Fibroblast of pulmonary artery (primary cell): Measurements from ENCODE around the gene KIF11.
A peak's percentile ranks its signal among the peaks of the same experiment; 100 is the strongest.

Experiments used
- DNase-seq: peaks from one replicate; pipeline ENCODE4 v3.0.0-alpha.2; 2010; ENCODE audit warnings: low read depth
- H3K4me3 ChIP-seq: replicated peaks from 2 replicates; pipeline ENCODE4 v1.5.1; 2011; ENCODE audit warnings: low read depth, mild to moderate bottlenecking, control low read depth, low read length, moderate library complexity
- TF ChIP-seq, protein P1 (sequence below): IDR thresholded peaks from 2 replicates; pipeline ENCODE4 v1.5.1; 2011; ENCODE audit warnings: mild to moderate bottlenecking, control low read depth, low read length, inconsistent platforms; ENCODE audit errors: missing control alignments

The KIF11 gene

GRCh38 chr10:92691591-92692079, 98.7 kb downstream of the KIF11 start:
- no peak for DNase-seq

DNA sequence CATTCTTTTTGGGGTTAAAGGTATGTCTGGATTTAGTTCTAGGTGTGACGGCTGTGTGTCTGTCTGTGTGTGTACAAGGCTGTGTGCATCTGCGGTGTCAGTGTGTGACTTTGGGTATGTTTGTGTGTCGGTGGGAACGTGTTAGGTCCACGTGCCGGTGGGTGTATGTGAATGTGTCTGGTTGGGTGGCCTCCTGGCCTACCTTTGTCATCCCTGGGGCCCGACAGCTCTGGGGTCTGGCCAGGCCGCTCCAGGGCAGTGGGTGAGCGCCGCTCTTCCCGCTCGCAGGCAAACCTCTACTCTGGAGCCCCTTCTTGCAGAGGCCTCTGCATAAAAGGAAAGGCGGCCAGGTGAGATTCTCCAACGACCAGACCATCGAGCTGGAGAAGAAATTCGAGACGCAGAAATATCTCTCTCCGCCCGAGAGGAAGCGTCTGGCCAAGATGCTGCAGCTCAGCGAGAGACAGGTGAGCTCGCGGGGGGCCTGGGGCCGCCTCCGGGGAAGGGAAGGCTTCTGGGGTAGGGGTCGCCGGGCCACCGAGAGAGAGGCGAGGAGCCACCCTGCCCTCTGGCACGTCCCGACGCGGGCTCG, 99.2 kb downstream of the KIF11 start:
- TF ChIP-seq, protein P1, sequence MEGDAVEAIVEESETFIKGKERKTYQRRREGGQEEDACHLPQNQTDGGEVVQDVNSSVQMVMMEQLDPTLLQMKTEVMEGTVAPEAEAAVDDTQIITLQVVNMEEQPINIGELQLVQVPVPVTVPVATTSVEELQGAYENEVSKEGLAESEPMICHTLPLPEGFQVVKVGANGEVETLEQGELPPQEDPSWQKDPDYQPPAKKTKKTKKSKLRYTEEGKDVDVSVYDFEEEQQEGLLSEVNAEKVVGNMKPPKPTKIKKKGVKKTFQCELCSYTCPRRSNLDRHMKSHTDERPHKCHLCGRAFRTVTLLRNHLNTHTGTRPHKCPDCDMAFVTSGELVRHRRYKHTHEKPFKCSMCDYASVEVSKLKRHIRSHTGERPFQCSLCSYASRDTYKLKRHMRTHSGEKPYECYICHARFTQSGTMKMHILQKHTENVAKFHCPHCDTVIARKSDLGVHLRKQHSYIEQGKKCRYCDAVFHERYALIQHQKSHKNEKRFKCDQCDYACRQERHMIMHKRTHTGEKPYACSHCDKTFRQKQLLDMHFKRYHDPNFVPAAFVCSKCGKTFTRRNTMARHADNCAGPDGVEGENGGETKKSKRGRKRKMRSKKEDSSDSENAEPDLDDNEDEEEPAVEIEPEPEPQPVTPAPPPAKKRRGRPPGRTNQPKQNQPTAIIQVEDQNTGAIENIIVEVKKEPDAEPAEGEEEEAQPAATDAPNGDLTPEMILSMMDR = no peak
- no peak for DNase-seq
- peak overlapping the region; percentile 75 for H3K4me3 ChIP-seq

More at GRCh38 chr10:92691591-92692079, 98.7 kb downstream of the KIF11 start:
- H3K4me3 ChIP-seq = peak overlapping the region; percentile 75
- TF ChIP-seq, protein P1 = no peak

DNA sequence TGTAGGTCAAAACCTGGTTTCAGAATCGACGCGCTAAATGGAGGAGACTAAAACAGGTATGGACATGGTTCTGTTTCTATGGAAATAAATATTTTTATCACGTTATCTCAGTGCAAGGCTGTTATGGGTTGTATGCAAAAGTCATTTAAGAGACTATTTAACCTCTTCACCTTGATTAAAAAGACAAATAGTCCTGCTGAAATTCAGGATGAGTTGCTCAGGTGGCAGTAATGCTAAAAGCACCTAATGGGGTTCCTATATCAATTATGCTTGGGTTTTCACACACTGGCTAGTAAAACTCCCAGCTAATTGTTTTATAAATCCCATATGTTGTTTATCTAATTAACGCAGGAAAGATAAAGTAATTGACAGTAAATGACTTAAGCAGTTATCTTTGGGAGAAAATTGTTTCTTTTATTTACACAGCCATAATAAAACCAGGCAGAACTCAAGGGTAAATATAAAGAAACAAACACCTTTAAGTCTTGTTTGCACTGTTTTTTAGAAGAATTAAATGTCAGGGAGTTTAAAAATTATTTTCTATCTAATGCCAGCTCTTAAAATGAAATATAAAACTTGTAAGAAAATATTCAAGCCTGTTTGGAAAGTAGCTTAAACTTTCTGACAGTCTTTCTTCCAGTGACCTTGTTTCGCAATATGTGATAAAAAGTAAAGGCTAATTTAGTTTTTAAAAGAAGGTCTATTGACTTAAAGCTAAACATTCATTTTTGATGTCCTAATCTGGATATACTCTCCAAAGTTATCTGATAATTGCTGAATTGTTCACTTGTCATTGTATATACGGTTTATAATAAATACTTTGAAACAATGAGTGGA, 100.0 kb downstream of the KIF11 start:
- no peak for DNase-seq
- H3K4me3 ChIP-seq = peak overlapping the region; percentile 75
- TF ChIP-seq, protein P1 = no peak

DNA sequence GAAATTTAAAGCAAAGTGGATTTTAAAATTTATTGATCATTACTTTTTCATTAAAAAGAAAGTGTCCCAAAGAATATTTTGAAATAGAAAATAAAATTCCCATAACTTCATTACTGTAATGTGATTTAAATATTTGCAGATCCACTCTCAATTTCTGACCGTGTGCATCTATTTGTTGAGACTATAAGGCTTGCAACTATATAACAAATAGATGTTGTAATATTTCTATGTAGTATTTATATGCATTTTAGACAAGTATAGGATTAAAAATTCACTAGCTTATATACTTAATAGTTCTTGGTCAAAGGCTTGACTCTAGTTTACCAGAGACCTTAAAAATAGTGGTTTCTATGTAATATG, 100.6 kb downstream of the KIF11 start:
- TF ChIP-seq, protein P1 = no peak
- no peak overlapping the region for H3K4me3 ChIP-seq
- DNase-seq = no peak

DNA sequence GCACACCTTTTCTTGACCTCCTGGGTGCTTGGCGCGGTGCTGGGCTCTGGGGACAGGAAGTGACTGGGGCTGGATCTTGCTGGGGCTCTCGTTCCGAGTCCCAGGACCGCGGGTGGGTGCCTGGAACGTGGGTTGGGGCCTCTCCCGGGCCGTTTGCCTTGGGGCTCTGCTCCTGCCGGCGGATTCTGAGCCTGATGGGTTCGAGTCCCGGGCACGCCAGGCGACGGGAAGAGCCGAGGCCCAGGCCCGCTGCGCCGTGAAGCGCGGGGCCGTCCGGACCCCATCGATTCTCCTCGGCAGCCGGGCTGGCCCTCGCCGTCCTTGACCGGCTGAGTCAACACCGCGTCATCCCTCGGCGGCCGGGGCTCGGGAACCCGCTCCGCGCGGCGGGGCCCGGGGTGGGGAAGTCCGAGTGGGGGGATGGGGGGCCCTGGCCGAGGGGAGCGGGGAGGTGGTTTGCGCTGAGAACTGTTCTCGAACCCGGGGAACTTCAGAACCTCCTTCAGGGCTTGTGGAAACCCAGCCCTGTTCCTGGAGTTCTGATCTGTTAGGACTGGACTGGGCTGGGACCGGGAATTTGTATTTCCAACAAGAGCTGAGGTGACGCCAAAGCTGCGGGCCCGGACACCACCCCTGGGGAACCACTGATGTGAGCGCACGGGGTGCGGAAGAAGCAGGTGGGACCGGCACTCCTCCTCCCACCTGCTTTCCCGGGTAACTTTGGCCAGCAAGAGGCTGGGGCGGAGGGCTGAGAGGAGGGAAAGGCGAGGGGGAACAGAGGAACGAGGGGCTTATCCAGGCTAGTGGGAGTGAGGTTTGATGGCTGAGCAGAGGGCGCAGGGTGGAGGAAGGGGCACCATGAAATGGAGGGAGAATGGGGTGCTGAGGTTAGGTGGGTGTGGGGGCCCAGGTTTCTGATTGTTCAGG, 103.0 kb downstream of the KIF11 start:
- TF ChIP-seq, protein P1 = no peak
- H3K4me3 ChIP-seq = peak overlapping the region; percentile 37
- peak; percentile 58 for DNase-seq

GRCh38 chr10:92696606-92697383, 103.9 kb downstream of the KIF11 start:
- TF ChIP-seq, protein P1 = no peak
- no peak for DNase-seq
- no peak overlapping the region for H3K4me3 ChIP-seq
